Spleen (tissue), 7 donors: Measurements from ENCODE around the gene ZNF70.

Experiments used
- POLR2A ChIP-seq, 3 donors: fragments of 450-650 bp; IDR thresholded peaks; one replicate each; pipeline ENCODE4 v1.5.1; 2017; ENCODE audit warnings: antibody characterized with exemption in 3 of 3, mild to moderate bottlenecking in 1 of 3
- TF ChIP-seq, protein P1 (sequence below), 11 experiments: fragments of 200-600 bp in 7 of 11; fragments of 450-650 bp in 4 of 11; sonication (generic) in 4 of 11; IDR thresholded peaks in 8 of 11; conservative IDR thresholded peaks in 3 of 11; 1 replicate in 7 of 11; 2 replicates in 4 of 11; pipeline versions ENCODE4 v1.4.0 to v1.8.0; 2016 to 2021; ENCODE audit warnings: antibody characterized with exemption in 11 of 11, inconsistent platforms in 4 of 11, mild to moderate bottlenecking in 1 of 11
- donor health status: DM: no; HTN: no; CAD: no; lungs with moderate emphysema.
- donor health status: DM: no; HTN: no; CAD: no.
- donor health status: DM: no; HTN: no; CAD: no.

DNA sequence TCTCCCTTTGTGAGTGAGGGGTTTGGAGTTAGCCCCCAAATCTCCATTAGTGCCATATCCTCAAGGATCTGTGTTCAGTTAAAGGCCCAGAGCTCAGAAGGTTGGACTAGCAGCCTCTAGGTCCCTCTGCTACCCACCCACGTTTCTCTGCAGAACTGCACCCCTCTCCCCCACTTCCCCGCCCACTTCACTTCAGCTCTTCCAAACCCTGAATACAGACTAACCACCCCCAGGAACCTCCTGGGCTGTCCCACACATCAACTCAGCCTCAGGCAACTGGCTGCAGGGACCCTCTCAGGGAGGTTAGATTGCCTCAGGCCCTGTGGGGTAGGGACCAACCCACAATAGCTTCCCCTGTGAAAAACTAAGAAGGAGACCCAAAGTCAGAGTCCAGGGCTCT is 2.5 kb upstream of the ZNF70 start:
- no peak for TF ChIP-seq POLR2A (IDR thresholded peaks at IDR 0.05)
- TF ChIP-seq, protein P1, sequence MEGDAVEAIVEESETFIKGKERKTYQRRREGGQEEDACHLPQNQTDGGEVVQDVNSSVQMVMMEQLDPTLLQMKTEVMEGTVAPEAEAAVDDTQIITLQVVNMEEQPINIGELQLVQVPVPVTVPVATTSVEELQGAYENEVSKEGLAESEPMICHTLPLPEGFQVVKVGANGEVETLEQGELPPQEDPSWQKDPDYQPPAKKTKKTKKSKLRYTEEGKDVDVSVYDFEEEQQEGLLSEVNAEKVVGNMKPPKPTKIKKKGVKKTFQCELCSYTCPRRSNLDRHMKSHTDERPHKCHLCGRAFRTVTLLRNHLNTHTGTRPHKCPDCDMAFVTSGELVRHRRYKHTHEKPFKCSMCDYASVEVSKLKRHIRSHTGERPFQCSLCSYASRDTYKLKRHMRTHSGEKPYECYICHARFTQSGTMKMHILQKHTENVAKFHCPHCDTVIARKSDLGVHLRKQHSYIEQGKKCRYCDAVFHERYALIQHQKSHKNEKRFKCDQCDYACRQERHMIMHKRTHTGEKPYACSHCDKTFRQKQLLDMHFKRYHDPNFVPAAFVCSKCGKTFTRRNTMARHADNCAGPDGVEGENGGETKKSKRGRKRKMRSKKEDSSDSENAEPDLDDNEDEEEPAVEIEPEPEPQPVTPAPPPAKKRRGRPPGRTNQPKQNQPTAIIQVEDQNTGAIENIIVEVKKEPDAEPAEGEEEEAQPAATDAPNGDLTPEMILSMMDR (IDR thresholded peaks at IDR 0.05 in 8 of 11, conservative IDR thresholded peaks at IDR 0.05 in 3 of 11) = no peak
